T-helper 17 cell (primary cell): Measurements from ENCODE around the gene LMTK2. TPM values are rescaled to one million over a fixed set of nuclear protein-coding genes. Genes with fewer than 3 reads are reported as not detected.
"Not testable (repeated sequence)": the region's sequence is repeated elsewhere in the genome, so short reads cannot be mapped to it uniquely, and the experiment has no call there.

Source experiments
- ATAC-seq: fragments of 150-1000 bp; cut with Tn5 transposase; 2 replicates; pipeline ENCODE4 v1.10.0; 2021; ENCODE audit warnings: mild to moderate bottlenecking, moderate library complexity
- DNase-seq, 3 donors: peaks; one replicate each; pipeline versions ENCODE4 v3.0.0 to v3.0.0-alpha.2; 2020 to 2021
- H3K9me3 ChIP-seq: one replicate; pipeline ENCODE4 v1.7.0; 2013; ENCODE audit warnings: low read length, mild to moderate bottlenecking; ENCODE audit not compliant: control insufficient read depth, poor library complexity, severe bottlenecking
- H3K27ac Mint-ChIP-seq: one replicate; pipeline ENCODE4 v1.8.0; 2022; ENCODE audit warnings: mild to moderate bottlenecking, moderate library complexity, mixed read lengths
- H3K27me3 Mint-ChIP-seq: one replicate; pipeline ENCODE4 v1.8.0; 2022; ENCODE audit warnings: mixed read lengths
- H3K36me3 Mint-ChIP-seq: one replicate; pipeline ENCODE4 v1.8.0; 2022; ENCODE audit warnings: low read depth, mixed read lengths
- H3K4me1 Mint-ChIP-seq: one replicate; pipeline ENCODE4 v1.8.0; 2022; ENCODE audit warnings: mild to moderate bottlenecking, mixed read lengths
- H3K4me3 Mint-ChIP-seq: one replicate; pipeline ENCODE4 v1.8.0; 2022; ENCODE audit warnings: mild to moderate bottlenecking, moderate library complexity, mixed read lengths
- total RNA-seq, 4 donors: library from RNA in 2 of 4; stranded (reverse) in 2 of 4; gene quantifications; one replicate each; pipeline ENCODE4 v1.2.3 and lab custom pipeline; 2022 to 2026

LMTK2 gene
- total RNA-seq, 2 donors from 2014 or later, result 16.6 to 35.0 TPM

GRCh38 chr7:98211221-98211675, 104.6 kb downstream of the LMTK2 start, which contains the start of gene BHLHA15:
Gene BHLHA15 (plus strand): TSS chr7:98211439. CDS start chr7:98212310, 871 bp downstream.
- no peaks in the 10 kb centered on the region for H3K27me3 Mint-ChIP-seq
- H3K9me3 ChIP-seq, result no peaks in the 10 kb centered on the region
- DNase-seq, result peak in 2 of 3 donors; percentile 26 to 32
- H3K36me3 Mint-ChIP-seq, result no peaks in the 10 kb centered on the region
- peaks cover 4% of the 10 kb centered on the region for H3K4me1 Mint-ChIP-seq
- peak within 1 kb of the TSS; percentile 76 for H3K4me3 Mint-ChIP-seq
- peak; percentile 27 for ATAC-seq
- no peak within 1 kb of the TSS for H3K27ac Mint-ChIP-seq

- no peaks in the 10 kb centered on the region for H3K36me3 Mint-ChIP-seq
- no peak overlapping the region for H3K27ac Mint-ChIP-seq
- no peak for ATAC-seq
- DNase-seq, result no peak
- no peaks in the 10 kb centered on the region for H3K27me3 Mint-ChIP-seq
- peak overlapping the region; percentile 76 for H3K4me3 Mint-ChIP-seq
- H3K9me3 ChIP-seq, result no peaks in the 10 kb centered on the region
- peaks cover 4% of the 10 kb centered on the region for H3K4me1 Mint-ChIP-seq
These were observed 105.2 kb downstream of the LMTK2 start for GRCh38 chr7:98211676-98212531.

GRCh38 chr7:98212532-98213041, 105.9 kb downstream of the LMTK2 start:
- Mint-ChIP-seq H3K36me3 (no peaks in the 10 kb centered on the region), H3K27ac (no peak overlapping the region), H3K27me3 (no peaks in the 10 kb centered on the region), H3K4me3 (no peak overlapping the region), H3K4me1 (peaks cover 5% of the 10 kb centered on the region)
- no peaks in the 10 kb centered on the region for H3K9me3 ChIP-seq
- DNase-seq (no peak), ATAC-seq (no peak)

GRCh38 chr7:98213296-98213887, 106.7 kb downstream of the LMTK2 start:
- Mint-ChIP-seq H3K36me3 (no peaks in the 10 kb centered on the region), H3K4me3 (peak overlapping the region; percentile 36), H3K27ac (peak overlapping the region; percentile 14), H3K27me3 (no peaks in the 10 kb centered on the region), H3K4me1 (peaks cover 9% of the 10 kb centered on the region)
- ATAC-seq (no peak), DNase-seq (no peak)
- H3K9me3 ChIP-seq, result no peaks in the 10 kb centered on the region

- ATAC-seq (no peak), DNase-seq (no peak)
- Mint-ChIP-seq H3K36me3 (no peaks in the 10 kb centered on the region), H3K27ac (peak overlapping the region; percentile 14), H3K4me3 (peak overlapping the region; percentile 36), H3K27me3 (no peaks in the 10 kb centered on the region), H3K4me1 (peaks cover 15% of the 10 kb centered on the region)
- H3K9me3 ChIP-seq, result no peaks in the 10 kb centered on the region
These were observed 107.5 kb downstream of the LMTK2 start for GRCh38 chr7:98213888-98214810.

- ATAC-seq, result no peak
- DNase-seq, result no peak
- Mint-ChIP-seq H3K36me3 (no peaks in the 10 kb centered on the region), H3K27ac (no peak overlapping the region), H3K4me1 (peaks cover 19% of the 10 kb centered on the region), H3K27me3 (no peaks in the 10 kb centered on the region), H3K4me3 (no peak overlapping the region)
- H3K9me3 ChIP-seq, result no peaks in the 10 kb centered on the region
These were observed 108.2 kb downstream of the LMTK2 start for GRCh38 chr7:98214811-98215321.

GRCh38 chr7:98215561-98216495, 109.2 kb downstream of the LMTK2 start:
- Mint-ChIP-seq H3K4me3 (peak overlapping the region; percentile 45), H3K4me1 (peaks cover 19% of the 10 kb centered on the region), H3K27me3 (no peaks in the 10 kb centered on the region), H3K27ac (no peak overlapping the region), H3K36me3 (no peaks in the 10 kb centered on the region)
- ATAC-seq (no peak), DNase-seq (no peak)
- H3K9me3 ChIP-seq, result no peaks in the 10 kb centered on the region

GRCh38 chr7:98216941-98217622, 110.4 kb downstream of the LMTK2 start:
- DNase-seq (no peak), ATAC-seq (no peak)
- no peak overlapping the region for H3K27ac Mint-ChIP-seq
- no peaks in the 10 kb centered on the region for H3K36me3 Mint-ChIP-seq
- H3K9me3 ChIP-seq, result no peaks in the 10 kb centered on the region
- no peaks in the 10 kb centered on the region for H3K27me3 Mint-ChIP-seq
- H3K4me1 Mint-ChIP-seq, result peaks cover 15% of the 10 kb centered on the region
- H3K4me3 Mint-ChIP-seq, result no peak overlapping the region

- no peaks in the 10 kb centered on the region for H3K36me3 Mint-ChIP-seq
- no peaks in the 10 kb centered on the region for H3K27me3 Mint-ChIP-seq
- H3K27ac Mint-ChIP-seq, result no peak overlapping the region
- peaks cover 15% of the 10 kb centered on the region for H3K4me1 Mint-ChIP-seq
- H3K9me3 ChIP-seq, result no peaks in the 10 kb centered on the region
- no peak overlapping the region for H3K4me3 Mint-ChIP-seq
- ATAC-seq, result no peak
- DNase-seq, result no peak
These were observed 111.2 kb downstream of the LMTK2 start for GRCh38 chr7:98217623-98218582.

GRCh38 chr7:98219382-98219781, 112.7 kb downstream of the LMTK2 start:
- Mint-ChIP-seq H3K4me1 (peaks cover 15% of the 10 kb centered on the region), H3K27ac (peak overlapping the region; percentile 32)
- not testable (repeated sequence) for H3K27me3 Mint-ChIP-seq, ATAC-seq, H3K9me3 ChIP-seq, H3K4me3 Mint-ChIP-seq, DNase-seq, H3K36me3 Mint-ChIP-seq
